Measurements from ENCODE around the gene GAPT. TPM values are rescaled to one million over a fixed set of nuclear protein-coding genes. Genes with fewer than 3 reads are reported as not detected.

GAPT gene
- total and polyA plus RNA-seq, 4 donors = 0.17 to 2.5 (median 0.94) TPM

- no peaks in the 10 kb centered on the region for H3K27me3 ChIP-seq (ENCODE audit: control insufficient read depth in 4 of 4, insufficient read depth in 4 of 4, low read length in 3 of 4)
- DNase-seq (ENCODE audit: low spot score) = no peak
- no peak for TF ChIP-seq ZBTB33 (IDR thresholded peaks at IDR 0.05)
- TF ChIP-seq HNF4A (conservative IDR thresholded peaks at IDR 0.05) = no peak
- TF ChIP-seq RXRA (IDR thresholded peaks at IDR 0.05) = no peak
- no peak for TF ChIP-seq FOXA2 (IDR thresholded peaks at IDR 0.05)
- no peak overlapping the region for H3K9ac ChIP-seq (ENCODE audit: low read depth in 1 of 2, low read length in 2 of 2)
- no peak overlapping the region for H3K4me3 ChIP-seq (ENCODE audit: low read depth in 1 of 3, low read length in 3 of 3)
- H3K27ac ChIP-seq (ENCODE audit: low read depth in 1 of 2, low read length in 2 of 2) = no peak overlapping the region
- no peaks in the 10 kb centered on the region for H3K36me3 ChIP-seq (ENCODE audit: control insufficient read depth in 4 of 4, insufficient read depth in 3 of 4, low read depth in 1 of 4, low read length in 3 of 4)
- peaks cover 0 to 5% (median 2%) of the 10 kb centered on the region in 4 donors for H3K4me1 ChIP-seq (ENCODE audit: control insufficient read depth in 4 of 4, insufficient read depth in 4 of 4, low read length in 3 of 4)
- 60% methylated on average over 4 of the region's 4 CpGs for WGBS
- H3K9me3 ChIP-seq (ENCODE audit: control insufficient read depth in 4 of 4, low read length in 3 of 4) = no peaks in the 10 kb centered on the region
Measured at GRCh38 chr5:58466939-58467338, 24.3 kb upstream of the GAPT start.

DNA sequence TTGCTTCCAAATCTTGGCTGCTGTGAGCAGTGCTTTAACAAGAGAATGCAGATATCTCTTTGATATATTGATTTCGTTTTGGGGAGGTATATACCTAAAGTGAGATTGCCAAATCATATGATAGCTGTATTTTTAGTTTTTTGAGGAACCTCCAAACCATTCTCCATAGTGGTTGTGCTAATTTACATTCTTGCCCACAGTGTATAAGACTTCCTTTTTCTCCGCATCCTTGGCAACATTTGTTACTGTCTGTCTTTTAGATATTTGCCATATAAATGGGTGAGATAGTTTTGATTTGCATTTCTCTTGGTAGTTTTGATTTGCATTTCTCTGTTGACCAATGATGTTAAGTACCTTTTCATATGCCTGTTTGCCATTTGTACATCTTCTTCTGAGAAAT, 21.3 kb upstream of the GAPT start:
- no peak for DNase-seq (ENCODE audit: low spot score)
- Histone ChIP-seq H3K4me1 (ENCODE audit: control insufficient read depth in 4 of 4, insufficient read depth in 4 of 4, low read length in 3 of 4) (no peaks in the 10 kb centered on the region), H3K4me3 (ENCODE audit: low read depth in 1 of 3, low read length in 3 of 3) (no peak overlapping the region), H3K9me3 (ENCODE audit: control insufficient read depth in 4 of 4, low read length in 3 of 4) (no peaks in the 10 kb centered on the region), H3K27ac (ENCODE audit: low read depth in 1 of 2, low read length in 2 of 2) (no peak overlapping the region), H3K27me3 (ENCODE audit: control insufficient read depth in 4 of 4, insufficient read depth in 4 of 4, low read length in 3 of 4) (no peaks in the 10 kb centered on the region), H3K9ac (ENCODE audit: low read depth in 1 of 2, low read length in 2 of 2) (no peak overlapping the region), H3K36me3 (ENCODE audit: control insufficient read depth in 4 of 4, insufficient read depth in 3 of 4, low read depth in 1 of 4, low read length in 3 of 4) (no peaks in the 10 kb centered on the region)
- TF ChIP-seq, protein P1, sequence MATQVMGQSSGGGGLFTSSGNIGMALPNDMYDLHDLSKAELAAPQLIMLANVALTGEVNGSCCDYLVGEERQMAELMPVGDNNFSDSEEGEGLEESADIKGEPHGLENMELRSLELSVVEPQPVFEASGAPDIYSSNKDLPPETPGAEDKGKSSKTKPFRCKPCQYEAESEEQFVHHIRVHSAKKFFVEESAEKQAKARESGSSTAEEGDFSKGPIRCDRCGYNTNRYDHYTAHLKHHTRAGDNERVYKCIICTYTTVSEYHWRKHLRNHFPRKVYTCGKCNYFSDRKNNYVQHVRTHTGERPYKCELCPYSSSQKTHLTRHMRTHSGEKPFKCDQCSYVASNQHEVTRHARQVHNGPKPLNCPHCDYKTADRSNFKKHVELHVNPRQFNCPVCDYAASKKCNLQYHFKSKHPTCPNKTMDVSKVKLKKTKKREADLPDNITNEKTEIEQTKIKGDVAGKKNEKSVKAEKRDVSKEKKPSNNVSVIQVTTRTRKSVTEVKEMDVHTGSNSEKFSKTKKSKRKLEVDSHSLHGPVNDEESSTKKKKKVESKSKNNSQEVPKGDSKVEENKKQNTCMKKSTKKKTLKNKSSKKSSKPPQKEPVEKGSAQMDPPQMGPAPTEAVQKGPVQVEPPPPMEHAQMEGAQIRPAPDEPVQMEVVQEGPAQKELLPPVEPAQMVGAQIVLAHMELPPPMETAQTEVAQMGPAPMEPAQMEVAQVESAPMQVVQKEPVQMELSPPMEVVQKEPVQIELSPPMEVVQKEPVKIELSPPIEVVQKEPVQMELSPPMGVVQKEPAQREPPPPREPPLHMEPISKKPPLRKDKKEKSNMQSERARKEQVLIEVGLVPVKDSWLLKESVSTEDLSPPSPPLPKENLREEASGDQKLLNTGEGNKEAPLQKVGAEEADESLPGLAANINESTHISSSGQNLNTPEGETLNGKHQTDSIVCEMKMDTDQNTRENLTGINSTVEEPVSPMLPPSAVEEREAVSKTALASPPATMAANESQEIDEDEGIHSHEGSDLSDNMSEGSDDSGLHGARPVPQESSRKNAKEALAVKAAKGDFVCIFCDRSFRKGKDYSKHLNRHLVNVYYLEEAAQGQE (IDR thresholded peaks at IDR 0.05) = no peak
- TF ChIP-seq, protein P2, sequence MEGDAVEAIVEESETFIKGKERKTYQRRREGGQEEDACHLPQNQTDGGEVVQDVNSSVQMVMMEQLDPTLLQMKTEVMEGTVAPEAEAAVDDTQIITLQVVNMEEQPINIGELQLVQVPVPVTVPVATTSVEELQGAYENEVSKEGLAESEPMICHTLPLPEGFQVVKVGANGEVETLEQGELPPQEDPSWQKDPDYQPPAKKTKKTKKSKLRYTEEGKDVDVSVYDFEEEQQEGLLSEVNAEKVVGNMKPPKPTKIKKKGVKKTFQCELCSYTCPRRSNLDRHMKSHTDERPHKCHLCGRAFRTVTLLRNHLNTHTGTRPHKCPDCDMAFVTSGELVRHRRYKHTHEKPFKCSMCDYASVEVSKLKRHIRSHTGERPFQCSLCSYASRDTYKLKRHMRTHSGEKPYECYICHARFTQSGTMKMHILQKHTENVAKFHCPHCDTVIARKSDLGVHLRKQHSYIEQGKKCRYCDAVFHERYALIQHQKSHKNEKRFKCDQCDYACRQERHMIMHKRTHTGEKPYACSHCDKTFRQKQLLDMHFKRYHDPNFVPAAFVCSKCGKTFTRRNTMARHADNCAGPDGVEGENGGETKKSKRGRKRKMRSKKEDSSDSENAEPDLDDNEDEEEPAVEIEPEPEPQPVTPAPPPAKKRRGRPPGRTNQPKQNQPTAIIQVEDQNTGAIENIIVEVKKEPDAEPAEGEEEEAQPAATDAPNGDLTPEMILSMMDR (IDR thresholded peaks at IDR 0.05; ENCODE audit: low read depth, low read length, missing input control) = no peak
- no peak for TF ChIP-seq HNF4A (conservative IDR thresholded peaks at IDR 0.05)
- no peak for TF ChIP-seq SP1 (IDR thresholded peaks at IDR 0.05)
- no peak for TF ChIP-seq YY1 (IDR thresholded peaks at IDR 0.05)
- no peak for TF ChIP-seq RXRA (IDR thresholded peaks at IDR 0.05)
- TF ChIP-seq TAF1 (conservative IDR thresholded peaks at IDR 0.05) = no peak
- no peak for TF ChIP-seq RAD21 (IDR thresholded peaks at IDR 0.05)
- no peak for TF ChIP-seq FOXA1 (IDR thresholded peaks at IDR 0.05)
- 75% methylated on average over 2 of the region's 2 CpGs for whole genome bisulfite sequencing

DNA sequence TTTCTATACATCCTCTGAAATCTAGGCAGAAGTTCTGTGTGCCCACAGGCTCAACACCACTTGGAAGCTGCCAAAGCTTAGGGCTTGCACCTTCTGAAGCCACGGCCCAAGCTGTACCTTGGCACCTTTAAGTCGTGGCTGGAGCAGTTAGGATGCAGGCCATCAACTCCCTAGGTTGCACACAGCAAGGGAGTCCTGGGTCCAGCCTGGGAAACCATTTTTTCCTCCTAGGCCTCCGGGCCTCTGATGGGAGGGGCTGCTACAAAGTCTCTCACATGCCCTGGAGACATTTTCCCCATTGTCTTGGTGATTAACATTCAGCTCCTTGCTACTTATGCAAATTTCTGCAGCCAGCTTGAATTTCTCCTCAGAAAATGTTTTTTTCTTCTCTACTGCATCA, 15.8 kb upstream of the GAPT start:
- H3K9me3 ChIP-seq (ENCODE audit: control insufficient read depth in 4 of 4, low read length in 3 of 4) = no peaks in the 10 kb centered on the region
- TF ChIP-seq FOXA1 (IDR thresholded peaks at IDR 0.05) (no peak), YY1 (IDR thresholded peaks at IDR 0.05) (no peak), HNF4G (IDR thresholded peaks at IDR 0.05) (no peak), GABPA (IDR thresholded peaks at IDR 0.05 in 1 of 2, conservative IDR thresholded peaks at IDR 0.05 in 1 of 2) (no peak), MAX (IDR thresholded peaks at IDR 0.05) (no peak), FOXA2 (IDR thresholded peaks at IDR 0.05) (no peak)
- TF ChIP-seq, protein P1 (IDR thresholded peaks at IDR 0.05) = no peak
- TF ChIP-seq, protein P2 (IDR thresholded peaks at IDR 0.05; ENCODE audit: low read depth, low read length, missing input control) = no peak

More for the DNA sequence above, 15.8 kb upstream of the GAPT start:
- Histone ChIP-seq H3K27me3 (ENCODE audit: control insufficient read depth in 4 of 4, insufficient read depth in 4 of 4, low read length in 3 of 4) (no peaks in the 10 kb centered on the region), H3K4me3 (ENCODE audit: low read depth in 1 of 3, low read length in 3 of 3) (no peak overlapping the region), H3K27ac (ENCODE audit: low read depth in 1 of 2, low read length in 2 of 2) (no peak overlapping the region), H3K9ac (ENCODE audit: low read depth in 1 of 2, low read length in 2 of 2) (no peak overlapping the region), H3K4me1 (ENCODE audit: control insufficient read depth in 4 of 4, insufficient read depth in 4 of 4, low read length in 3 of 4) (no peaks in the 10 kb centered on the region), H3K36me3 (ENCODE audit: control insufficient read depth in 4 of 4, insufficient read depth in 3 of 4, low read depth in 1 of 4, low read length in 3 of 4) (no peaks in the 10 kb centered on the region)
- no peak for DNase-seq (ENCODE audit: low spot score)
- 93% methylated on average over 3 of the region's 3 CpGs for WGBS
